ENCODE measurements around the gene IL11.

DNA sequence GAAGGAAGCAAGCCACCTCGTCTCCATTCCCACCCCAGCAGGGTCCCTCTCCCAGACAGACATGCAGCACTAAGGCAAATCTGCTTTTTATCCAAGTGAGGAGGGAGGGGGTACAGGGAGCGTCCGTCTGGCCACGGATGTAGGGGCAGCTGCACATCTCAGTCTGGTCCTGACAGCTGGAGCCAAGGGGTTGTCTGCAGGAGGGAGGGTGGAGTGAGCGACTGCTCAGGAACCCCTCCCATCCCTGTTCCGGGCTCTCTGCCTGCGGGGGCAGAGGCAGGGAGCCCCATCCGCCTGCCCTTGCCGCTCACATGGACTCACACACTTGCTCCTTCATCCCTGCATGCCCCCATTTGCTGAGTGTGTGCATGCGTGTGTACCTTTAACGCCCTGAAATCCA is 8.9 kb upstream of the IL11 start:
- no peak for TF ChIP-seq MYC (IDR thresholded peaks at IDR 0.05; ENCODE audit: low read depth, low read length)
- TF ChIP-seq, protein P1, sequence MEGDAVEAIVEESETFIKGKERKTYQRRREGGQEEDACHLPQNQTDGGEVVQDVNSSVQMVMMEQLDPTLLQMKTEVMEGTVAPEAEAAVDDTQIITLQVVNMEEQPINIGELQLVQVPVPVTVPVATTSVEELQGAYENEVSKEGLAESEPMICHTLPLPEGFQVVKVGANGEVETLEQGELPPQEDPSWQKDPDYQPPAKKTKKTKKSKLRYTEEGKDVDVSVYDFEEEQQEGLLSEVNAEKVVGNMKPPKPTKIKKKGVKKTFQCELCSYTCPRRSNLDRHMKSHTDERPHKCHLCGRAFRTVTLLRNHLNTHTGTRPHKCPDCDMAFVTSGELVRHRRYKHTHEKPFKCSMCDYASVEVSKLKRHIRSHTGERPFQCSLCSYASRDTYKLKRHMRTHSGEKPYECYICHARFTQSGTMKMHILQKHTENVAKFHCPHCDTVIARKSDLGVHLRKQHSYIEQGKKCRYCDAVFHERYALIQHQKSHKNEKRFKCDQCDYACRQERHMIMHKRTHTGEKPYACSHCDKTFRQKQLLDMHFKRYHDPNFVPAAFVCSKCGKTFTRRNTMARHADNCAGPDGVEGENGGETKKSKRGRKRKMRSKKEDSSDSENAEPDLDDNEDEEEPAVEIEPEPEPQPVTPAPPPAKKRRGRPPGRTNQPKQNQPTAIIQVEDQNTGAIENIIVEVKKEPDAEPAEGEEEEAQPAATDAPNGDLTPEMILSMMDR (IDR thresholded peaks at IDR 0.05; ENCODE audit: extremely low read depth in 1 of 2, insufficient read depth in 1 of 2, low read depth in 1 of 2, low read length in 2 of 2): no peak
- TF ChIP-seq EZH2 (IDR thresholded peaks at IDR 0.05; ENCODE audit: borderline replicate concordance, low read depth, low read length, severe bottlenecking): no peak
